ENCODE data around the gene PLEKHH2.

DNA sequence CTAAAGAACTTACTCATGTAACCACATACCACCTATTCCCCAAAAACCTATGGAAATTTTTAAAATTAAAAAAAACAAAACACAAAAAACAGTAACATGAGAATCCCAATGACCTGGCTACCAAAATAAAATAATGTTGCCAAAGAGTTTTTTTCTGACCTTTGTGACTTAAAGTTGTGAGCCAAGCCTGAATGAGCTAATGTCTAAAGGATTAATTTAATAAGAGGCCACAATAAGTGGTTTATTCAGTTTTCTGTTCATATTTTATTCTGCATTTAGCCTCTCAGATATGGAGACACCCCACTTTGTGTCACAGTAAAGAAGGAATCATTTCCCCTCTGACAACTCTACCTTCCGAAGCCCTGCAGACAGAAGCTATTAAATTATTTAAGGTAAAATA, 94.2 kb downstream of the PLEKHH2 start:
- TF ChIP-seq, protein P1, sequence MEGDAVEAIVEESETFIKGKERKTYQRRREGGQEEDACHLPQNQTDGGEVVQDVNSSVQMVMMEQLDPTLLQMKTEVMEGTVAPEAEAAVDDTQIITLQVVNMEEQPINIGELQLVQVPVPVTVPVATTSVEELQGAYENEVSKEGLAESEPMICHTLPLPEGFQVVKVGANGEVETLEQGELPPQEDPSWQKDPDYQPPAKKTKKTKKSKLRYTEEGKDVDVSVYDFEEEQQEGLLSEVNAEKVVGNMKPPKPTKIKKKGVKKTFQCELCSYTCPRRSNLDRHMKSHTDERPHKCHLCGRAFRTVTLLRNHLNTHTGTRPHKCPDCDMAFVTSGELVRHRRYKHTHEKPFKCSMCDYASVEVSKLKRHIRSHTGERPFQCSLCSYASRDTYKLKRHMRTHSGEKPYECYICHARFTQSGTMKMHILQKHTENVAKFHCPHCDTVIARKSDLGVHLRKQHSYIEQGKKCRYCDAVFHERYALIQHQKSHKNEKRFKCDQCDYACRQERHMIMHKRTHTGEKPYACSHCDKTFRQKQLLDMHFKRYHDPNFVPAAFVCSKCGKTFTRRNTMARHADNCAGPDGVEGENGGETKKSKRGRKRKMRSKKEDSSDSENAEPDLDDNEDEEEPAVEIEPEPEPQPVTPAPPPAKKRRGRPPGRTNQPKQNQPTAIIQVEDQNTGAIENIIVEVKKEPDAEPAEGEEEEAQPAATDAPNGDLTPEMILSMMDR (IDR thresholded peaks at IDR 0.05) = no peak
- no peak for TF ChIP-seq POLR2A (IDR thresholded peaks at IDR 0.05)

Data from adrenal gland (tissue), 5 donors.